EH (cell line): ENCODE results near the gene SERP2.

Source experiments
- DNase-seq: peaks from one replicate; pipeline ENCODE4 v3.0.0-alpha.2; 2015; ENCODE audit warnings: low read depth

Gene SERP2

DNA sequence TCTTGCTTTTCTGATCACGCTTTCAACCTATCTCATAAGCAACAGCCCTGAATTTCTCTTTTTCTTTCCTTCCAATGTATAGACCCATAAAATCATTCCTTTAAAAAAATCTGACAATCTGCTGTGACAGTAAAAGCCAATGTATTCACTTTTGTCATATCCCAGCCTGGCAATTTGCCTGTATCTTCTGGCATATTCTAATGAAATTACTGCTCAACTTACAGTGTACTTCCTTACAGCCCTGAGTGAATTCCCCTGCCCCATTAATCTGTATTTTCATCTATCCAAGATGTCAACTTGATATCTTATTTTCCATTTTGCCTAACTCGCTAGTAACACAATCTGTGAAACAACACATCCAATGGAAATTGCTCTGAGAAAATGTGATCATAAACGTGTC is 18.0 kb upstream of the SERP2 start:
- DNase-seq: no peak

DNA sequence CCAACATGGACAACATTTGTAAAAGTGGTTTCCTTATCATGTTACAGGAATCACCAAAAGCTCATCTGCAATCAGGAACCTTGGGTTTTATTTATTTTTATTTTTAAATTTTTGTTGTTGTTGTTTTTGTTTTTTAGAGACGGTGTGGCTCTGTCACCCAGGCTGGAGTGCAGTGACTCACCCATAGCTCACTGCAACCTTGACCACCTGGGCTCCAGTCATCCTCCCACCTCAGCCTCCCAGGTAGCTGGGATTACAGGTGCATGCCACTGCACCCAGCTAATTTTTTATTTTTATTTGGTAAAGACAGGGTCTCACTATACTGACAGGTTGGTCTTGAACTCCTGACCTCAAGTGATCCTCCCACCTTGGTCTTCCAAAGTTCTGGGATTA is 13.6 kb upstream of the SERP2 start:
- no peak for DNase-seq

DNA sequence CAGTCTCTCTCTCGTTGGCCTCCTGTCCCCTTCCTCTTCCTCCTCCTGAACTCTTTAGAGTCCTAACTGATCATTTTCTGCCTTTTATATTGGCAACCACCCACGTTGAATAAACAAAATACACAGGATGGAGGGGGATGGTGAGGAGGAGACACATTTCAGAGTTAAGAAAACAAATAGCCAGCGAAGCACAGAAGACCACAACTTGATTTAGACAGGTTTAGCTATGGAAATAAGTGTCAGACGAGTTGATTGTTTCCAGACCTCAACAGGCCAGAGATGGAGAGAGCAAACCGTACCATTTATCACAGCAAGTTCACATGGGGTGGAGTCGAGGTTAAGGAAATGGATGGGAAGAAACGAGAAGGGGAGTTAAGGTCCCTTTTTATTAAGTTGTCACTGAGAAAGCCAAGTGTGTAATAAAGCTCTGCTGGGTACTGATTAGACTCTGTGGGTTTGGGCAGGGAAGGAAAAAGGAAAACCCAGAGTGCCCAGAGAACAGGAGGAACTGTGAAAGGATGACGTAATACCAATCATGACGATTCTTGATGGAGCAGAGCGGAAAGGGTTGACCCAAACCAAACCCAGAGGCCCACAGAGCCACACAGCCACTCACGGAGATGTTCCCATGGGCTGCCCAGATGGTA is 11.1 kb upstream of the SERP2 start:
- no peak for DNase-seq

DNA sequence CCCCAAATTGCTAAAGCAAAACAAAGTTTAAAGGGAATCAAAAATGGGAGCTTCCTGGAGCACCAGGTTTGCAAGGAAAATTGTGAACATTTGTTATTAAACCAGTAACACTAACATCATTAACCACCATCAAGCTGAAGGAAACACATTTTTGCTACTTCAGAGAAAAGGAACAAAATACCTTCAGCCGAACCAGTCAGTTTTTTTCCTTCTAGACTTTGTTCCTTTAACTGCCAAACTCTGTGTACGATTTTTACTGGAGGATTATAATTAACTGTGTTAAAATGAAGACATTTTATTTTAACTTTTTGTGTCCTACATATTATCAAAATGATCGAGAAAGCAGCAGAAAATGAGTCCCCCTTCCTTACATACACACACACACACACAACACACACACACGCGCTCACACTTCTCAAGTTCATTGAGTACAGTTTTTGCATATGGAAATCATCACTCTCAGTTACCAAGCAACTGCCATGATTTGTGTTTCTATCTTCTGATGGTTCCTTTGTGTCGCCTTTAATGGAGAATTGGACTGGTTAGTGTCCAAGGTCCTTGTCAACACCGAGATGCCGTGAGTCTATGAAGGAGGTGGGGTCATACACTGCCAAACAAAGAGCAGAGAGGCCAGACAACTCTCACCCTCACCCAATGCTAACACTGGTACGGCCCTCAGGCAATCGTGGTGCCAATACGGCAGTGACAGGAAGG is 9.8 kb upstream of the SERP2 start:
- no peak for DNase-seq

DNA sequence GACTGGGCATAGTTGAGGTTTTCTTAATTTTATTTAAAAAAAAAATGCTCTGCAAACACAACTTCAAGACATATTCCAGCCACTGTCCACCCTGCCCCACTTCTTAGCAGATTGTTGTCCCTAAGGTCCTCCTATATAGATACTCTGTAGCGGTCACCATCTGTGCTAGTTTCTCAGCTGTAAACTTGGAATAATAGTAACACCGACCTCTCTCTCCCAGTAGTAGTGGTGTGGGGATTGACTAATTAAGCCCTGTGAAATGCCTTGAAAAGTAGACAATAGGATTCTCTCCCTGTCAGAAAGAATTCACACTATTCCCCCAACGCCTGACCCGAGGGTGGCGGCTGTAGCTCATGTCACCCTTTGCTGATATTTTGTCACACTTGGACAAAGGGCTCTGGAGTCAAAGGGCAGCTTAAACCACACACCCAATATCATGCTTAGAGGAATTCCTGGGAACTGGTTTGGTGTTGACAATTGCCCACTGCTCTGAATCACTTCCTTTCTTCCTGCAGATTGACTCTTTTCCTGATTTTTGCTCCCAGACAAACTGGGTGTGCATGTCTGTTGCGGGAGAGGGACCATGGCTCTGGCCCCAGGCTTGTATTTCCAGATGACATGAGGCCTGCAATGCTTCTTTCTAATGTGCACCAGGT is 9.2 kb upstream of the SERP2 start:
- peak; percentile 80 for DNase-seq

DNA sequence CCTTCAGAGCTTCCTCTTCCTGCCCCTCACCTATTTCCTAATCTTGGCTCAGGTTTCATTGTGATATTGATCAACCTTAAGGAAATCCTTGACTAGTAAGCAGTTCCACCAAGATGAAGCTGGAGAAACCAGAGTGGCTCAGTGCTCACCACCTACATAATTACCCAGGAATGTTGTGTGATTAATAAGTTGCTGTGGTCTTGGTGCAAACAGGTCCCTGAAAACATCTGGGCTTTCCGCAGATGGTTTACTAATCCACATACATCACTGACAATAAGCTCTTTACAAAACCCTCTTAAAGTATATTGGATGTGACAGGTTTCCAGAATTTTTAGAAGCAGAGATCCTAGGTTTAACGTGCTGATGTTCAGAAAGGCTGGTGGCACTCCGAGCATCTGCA is 8.6 kb upstream of the SERP2 start:
- DNase-seq: peak; percentile 51

DNA sequence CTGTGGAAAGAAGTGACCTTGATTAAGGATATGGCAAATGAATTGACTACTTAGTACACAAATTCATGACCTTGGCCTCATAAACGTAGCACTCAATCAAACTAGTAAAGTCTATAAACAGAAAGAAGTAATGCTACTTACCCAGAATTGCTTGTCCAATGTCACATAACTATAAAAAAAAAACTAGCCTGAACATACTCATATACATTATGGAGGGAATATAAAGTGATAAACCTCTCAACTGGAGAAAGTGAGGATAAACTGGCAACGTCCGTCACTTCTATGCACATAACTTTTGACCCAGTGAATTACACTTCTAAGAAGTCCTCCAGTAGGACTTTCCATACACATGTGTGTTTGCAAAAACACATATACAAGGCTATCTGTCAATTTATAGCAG is 7.7 kb upstream of the SERP2 start:
- no peak for DNase-seq

DNA sequence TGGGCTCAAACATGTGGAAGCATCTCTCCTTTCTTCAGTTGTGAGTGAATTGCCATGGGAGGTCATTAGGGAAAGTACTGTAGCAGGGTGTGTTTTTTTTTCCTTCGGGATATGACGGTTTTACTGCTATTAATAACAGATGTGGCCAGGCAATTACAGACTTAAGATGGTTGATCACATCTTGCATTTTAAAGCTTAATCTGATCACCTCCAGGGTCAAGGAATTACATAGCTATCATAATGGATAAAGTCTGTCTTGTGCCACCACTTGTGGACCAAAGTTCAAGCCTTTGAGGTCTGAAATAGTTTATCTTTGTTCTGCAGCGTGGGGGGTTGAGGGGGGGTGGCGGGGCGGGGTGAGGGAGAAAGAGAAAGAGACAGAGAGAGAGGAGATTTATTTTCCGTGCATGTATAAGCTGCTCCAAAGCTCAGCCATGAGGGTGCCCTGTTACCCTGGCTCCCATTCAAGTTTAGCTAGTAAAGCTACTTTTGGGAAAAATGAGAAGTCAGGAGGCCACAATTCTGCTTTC is 5.5 kb upstream of the SERP2 start:
- DNase-seq: peak; percentile 88

DNA sequence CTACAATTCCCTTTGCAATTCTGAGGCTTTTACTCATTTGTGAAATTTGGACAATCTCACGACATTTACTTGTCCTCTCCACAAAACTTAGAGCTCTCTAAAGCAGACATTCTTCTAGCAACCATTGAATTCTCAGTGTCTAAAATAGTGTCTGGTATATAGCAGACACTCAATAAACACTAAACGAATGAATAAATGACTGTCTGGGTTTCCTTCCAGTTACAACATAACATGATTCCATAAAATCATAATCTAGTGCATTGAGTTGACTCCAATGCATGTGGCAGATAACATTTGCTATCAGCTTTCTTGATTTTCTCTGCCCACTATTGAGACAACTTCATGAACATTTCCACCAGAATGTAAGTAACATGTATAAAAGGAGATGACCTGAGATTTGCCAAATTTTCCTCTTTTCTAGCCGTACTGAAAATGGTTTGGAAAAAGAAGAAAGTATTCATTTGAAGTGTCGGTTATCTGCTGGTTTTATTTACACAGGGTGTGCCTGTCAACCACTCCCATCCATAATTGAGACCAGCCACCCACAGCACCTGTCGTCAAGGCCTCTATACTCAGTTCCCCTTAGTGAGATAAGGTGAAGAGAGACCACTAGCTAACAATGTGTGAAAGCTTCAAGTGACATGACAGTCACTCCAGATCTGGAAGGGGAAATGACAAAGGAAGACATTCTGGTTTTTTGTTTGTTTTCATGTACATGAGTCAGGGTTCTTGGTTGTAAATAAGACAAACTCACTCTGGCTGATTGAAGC is 4.8 kb upstream of the SERP2 start:
- DNase-seq: no peak

DNA sequence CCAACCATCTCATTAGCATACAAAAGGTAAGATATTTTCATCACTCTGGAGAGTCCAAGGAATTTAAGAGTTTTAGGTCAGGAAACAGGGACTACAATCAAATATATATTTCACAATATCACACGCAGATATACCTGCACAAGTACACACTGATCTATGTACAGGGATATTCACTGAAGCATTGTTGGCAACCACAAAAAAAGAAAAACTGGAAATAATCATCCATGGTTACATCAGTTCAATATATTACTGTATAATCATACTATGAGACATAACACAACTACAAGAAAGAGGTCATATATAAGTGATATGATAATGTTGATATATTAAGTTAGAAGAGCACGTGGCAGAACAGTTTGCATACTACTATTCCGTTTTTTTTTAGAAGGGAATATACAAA is 2.2 kb upstream of the SERP2 start:
- no peak for DNase-seq

DNA sequence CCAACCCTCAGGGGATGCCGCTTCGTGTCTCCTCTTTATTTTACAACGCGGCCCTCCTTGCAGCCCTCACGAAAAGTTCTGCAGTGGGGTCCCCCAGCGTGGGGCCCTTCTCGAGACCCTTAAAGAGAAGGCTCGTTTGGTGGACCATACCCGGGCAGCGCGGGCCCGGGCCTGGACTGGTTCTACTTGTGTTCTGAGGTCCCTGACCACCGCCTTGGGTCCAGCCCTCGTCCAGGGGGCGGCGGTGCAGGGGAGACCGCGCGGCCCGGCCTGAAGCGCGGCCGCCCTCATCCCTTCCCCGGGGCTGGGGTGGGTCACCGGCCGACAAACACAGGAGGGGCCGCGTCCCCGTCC is 400 bp upstream of the SERP2 start:
- DNase-seq: no peak

DNA sequence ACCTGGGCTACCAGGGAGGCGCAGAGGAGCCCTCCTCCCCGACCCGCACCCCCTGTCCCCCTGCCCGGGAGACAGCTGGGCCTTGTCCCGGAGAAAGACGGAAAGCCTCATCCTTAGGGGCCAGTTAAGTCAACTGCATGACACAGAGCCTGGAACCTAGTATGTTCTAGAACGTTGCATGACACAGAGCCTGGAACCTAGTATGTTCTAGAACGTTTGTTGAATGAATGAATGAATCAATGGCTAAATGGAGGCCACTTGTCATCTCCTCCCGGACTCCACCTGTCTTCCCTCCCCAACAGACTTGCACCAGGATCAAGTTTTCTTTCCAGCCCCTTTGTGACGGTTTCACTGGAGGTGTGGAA is 706 bp downstream of the SERP2 start:
- DNase-seq: no peak

DNA sequence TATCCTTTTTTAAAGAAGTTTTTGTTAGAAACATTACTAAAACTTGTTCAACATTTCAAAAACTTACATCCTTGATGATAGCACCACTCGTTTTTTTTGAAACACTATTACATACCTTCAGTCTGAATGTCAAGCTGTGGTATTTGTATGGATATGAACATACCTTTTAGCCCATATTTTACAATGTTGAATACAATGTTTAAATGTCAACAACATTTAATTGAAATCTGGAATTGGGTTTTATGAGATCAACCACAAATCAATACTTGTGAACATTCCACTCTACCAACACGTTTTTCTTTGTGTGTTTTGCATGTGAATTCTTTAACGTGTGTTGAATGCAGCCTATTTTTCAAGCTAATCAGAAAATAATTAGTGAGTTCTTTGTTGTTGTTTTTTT is 4.7 kb downstream of the SERP2 start:
- no peak for DNase-seq

DNA sequence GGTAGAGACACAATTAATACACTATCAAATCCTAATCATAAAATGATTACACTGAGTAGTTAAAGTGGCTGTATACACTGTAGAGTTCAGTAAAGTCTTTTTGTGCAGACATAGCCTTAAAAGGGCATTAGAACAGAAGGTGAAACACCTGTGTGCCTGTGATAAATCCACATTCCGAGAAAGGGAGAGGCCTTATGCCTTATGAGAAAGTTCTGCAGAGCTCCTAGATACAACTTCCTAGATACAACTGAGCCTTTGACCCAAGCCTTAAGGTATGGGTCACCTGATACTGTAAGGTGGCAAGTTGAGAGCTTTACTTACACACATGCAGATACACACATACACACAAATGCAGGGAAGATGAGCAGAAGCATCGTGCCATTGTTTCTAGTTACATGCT is 6.3 kb downstream of the SERP2 start:
- no peak for DNase-seq

DNA sequence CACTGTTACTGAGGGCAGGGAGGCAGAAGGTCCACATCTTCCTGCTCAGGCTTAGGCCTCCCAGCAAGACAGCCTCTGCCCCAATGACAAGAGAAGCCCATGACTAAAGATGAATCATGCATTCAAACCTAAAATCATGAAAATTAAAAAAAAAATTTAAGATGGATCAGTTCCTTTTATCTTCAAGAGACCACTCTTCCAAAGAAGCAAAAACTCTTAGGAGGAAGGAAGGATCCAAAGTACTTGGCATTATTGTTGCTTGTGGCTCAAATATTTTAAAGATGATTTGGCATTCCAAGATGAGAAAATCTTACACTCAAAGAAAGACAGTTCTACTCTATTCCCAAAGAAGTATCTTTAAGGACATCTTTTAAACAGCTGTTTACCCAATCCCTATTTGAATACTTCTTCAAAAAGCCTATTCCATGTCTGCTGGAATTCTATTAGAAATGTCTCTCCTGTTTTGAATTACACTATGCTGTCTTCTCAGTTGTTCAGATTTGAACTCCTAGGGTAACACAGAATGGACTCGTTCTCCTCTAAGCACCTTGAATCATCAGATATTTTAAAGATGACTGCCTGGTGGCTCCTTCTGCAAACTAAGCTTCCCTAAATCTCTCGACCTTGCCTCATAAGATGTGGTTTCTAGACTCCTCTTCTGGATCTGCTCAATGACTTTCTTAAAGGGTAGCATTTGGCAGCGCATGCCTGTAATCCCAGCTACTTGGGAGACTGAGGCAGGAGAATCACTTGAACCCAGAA is 7.0 kb downstream of the SERP2 start:
- peak; percentile 78 for DNase-seq

DNA sequence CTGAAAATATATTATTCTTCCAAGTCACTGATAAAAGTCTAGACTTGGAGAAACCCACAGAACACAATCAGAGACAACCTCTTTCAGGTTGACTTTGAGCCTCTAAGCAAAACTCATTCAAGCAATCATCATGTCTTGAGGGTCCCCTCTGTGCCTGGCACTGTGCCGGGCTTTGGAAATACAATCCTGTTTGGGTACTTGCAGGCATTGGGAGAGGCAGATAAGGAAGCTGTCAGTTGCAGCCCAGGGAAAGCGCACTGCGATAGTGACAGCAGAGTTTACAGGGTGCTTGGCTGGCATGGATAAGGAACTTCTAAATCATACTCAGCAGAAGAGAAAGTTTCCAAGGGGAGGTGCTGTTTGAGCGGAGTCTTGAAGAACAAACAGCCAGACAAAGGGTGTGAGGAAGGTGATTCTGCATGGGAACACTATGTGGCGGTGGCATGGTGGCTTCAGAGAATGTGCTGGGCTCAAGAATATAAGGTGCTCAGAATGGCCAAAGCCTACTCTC is 9.1 kb downstream of the SERP2 start:
- no peak for DNase-seq

DNA sequence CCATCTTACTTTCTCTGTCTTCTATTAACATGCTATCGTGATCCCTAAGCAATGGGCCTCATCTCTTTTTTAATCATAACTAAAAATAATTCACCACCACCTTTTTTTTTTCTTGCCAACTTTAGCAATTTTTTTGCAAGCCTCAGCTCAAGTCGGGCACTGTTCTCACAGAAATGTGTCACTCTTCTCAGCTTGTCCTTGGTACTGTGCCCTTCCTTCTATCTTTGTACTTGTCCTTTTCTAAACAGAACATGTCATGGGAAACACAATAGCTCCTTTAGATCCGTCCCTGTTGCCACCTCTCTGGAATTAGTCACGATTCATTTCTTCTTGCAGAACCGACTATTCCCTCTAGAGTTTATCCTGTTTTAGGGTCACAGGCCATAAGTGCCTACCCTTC is 10.3 kb downstream of the SERP2 start:
- no peak for DNase-seq

DNA sequence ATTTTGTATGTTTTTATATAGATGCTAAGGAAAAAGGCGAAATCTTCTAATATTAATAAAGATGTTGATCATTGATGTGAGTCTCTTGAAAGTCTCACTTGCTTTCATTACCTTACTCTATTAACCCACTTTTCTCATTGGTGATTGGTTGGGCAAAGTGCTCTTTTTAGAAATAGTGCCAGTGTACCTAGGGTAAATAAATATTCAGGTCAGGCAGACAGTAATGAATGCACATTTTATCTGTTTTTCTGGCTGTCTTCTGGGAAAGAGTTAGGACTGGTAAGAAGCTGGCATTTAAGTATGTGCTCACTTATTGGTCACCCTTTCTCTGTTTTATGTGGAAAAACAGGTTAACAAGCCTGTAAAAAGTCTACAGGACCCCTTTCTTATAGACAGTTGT is 11.2 kb downstream of the SERP2 start:
- DNase-seq: no peak

DNA sequence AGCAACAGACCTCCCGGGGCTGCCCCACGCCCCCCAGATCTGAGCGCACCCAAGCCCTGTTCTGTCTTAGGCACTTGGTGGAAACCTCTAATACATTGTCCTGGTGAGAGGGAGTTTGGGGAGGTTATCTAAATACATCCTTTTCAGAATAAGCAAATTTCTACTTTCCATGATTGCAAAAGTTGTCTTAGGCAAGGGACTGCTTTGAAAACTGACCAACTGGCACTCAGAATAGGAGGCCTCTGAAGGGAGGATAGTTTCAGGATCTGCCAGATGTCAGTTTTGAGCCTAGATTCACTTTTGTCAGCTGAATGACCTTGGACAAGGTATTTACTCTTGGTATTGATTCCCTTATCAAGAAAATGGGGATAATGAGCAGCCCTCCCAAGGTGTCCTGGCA is 11.8 kb downstream of the SERP2 start:
- DNase-seq: no peak

DNA sequence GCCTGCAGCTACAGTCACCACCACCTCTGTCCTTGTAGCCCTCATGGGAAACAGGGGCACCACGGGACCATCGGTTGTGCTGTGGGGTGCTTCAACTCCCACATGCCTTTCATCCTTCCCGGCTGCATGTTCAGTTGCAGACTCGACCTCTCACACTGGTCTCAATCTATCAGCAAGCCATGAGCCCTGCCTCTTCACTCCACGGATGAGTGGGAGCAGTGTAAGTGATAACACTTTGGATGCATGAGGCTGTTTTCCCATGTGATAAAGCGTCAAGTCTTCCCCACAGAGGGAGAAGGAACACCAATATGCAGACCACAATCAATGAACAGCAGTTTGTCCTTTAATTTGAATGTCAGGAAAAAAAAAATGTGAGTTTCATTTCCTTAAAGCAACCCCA is 12.2 kb downstream of the SERP2 start:
- DNase-seq: no peak

DNA sequence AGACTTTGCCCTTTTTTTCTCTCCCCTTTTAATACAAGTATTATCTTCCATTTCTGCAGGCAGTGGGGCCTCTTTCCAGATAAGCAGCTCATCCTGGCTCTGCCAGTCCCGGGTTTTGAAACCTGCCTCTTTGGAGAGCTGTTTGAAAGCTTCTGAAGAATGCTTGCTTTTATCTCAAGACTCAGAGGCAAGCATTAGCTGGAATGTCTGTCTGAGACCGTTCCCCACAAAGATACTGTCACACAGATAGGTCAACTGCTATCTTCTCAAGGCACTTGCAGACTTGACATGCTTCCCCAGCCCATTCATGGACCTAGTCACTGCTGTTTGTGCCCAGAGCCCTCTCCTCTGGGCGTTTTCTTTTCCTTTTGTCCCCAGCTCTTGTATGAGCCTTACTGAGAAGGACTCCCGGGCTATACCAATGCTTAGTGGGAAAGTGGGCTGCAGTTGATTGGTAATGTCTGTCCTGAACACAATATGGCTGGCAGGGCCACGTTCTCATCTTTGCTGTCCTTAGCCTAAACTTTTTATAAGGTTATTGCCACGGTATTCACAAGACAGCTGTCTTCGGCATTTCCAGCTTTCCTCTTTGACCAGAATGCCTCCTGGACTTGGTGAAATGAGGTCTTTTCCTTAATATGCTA is 13.4 kb downstream of the SERP2 start:
- no peak for DNase-seq
